DOHH2 (cell line): ENCODE results near the gene DOCK6.

Experiments
- H3F3A ChIP-seq: fragments of 200-600 bp; sonication (generic), shearing (Covaris generic); 2 replicates; pipeline ENCODE4 v1.6.0; 2016; ENCODE audit warnings: antibody characterized with exemption, mild to moderate bottlenecking; ENCODE audit not compliant: control insufficient read depth, insufficient read depth
- H3K27ac ChIP-seq: fragments of 200-600 bp; sonication (generic); 2 replicates; pipeline ENCODE4 v1.5.1; 2014; ENCODE audit warnings: low read depth, mild to moderate bottlenecking, low read length, moderate library complexity
- H3K27me3 ChIP-seq: fragments of 200-600 bp; sonication (generic); 2 replicates; pipeline ENCODE4 v1.6.1; 2014; ENCODE audit warnings: mild to moderate bottlenecking, low read length, mixed read lengths; ENCODE audit not compliant: control insufficient read depth
- H3K36me3 ChIP-seq: fragments of 200-600 bp; sonication (generic); 2 replicates; pipeline ENCODE4 v1.6.1; 2014; ENCODE audit warnings: mild to moderate bottlenecking, low read length, moderate library complexity, mixed read lengths; ENCODE audit not compliant: control insufficient read depth
- H3K4me1 ChIP-seq: fragments of 200-600 bp; sonication (generic); 2 replicates; pipeline ENCODE4 v1.6.1; 2014; ENCODE audit warnings: mild to moderate bottlenecking, low read length, mixed read lengths; ENCODE audit not compliant: control insufficient read depth
- H3K4me2 ChIP-seq: fragments of 200-600 bp; sonication (generic); 2 replicates; pipeline ENCODE4 v1.6.0; 2014; ENCODE audit warnings: mild to moderate bottlenecking, low read length, moderate library complexity
- H3K4me3 ChIP-seq: fragments of 200-600 bp; sonication (generic); 2 replicates; pipeline ENCODE4 v1.5.1; 2014; ENCODE audit warnings: mild to moderate bottlenecking, low read length, mixed read lengths
- H3K79me2 ChIP-seq: fragments of 200-600 bp; sonication (generic); 2 replicates; pipeline ENCODE4 v1.6.1; 2014; ENCODE audit warnings: mild to moderate bottlenecking, low read length, mixed read lengths; ENCODE audit not compliant: control insufficient read depth
- H3K9me2 ChIP-seq: fragments of 200-600 bp; sonication (generic); replicated peaks from 2 replicates; pipeline ENCODE4 v1.6.1; 2014; ENCODE audit warnings: mild to moderate bottlenecking, low read length, mixed read lengths; ENCODE audit not compliant: control insufficient read depth
- H3K9me3 ChIP-seq: fragments of 200-600 bp; sonication (generic); 2 replicates; pipeline ENCODE4 v1.6.1; 2014; ENCODE audit warnings: antibody characterized with exemption, low read length, mixed read lengths; ENCODE audit not compliant: control insufficient read depth, insufficient read depth
- H4K20me1 ChIP-seq: fragments of 200-600 bp; sonication (generic); 2 replicates; pipeline ENCODE4 v1.6.0; 2014; ENCODE audit warnings: low read depth, mild to moderate bottlenecking, antibody characterized with exemption, low read length, moderate library complexity; ENCODE audit not compliant: control insufficient read depth, insufficient read depth
- EZH2phosphoT487 ChIP-seq: fragments of 200-600 bp; sonication (generic); IDR thresholded peaks from 2 replicates; pipeline ENCODE4 v1.6.1; 2017; ENCODE audit warnings: borderline replicate concordance, mild to moderate bottlenecking, antibody characterized with exemption, low read length, moderate library complexity, mixed read lengths
- TF ChIP-seq, protein P1 (sequence below): fragments of 200-600 bp; sonication (generic); IDR thresholded peaks from one replicate; pipeline ENCODE4 v1.5.1; 2014; ENCODE audit warnings: antibody characterized with exemption, mild to moderate bottlenecking, low read depth, low read length; ENCODE audit not compliant: poor library complexity, severe bottlenecking

Gene DOCK6

DNA sequence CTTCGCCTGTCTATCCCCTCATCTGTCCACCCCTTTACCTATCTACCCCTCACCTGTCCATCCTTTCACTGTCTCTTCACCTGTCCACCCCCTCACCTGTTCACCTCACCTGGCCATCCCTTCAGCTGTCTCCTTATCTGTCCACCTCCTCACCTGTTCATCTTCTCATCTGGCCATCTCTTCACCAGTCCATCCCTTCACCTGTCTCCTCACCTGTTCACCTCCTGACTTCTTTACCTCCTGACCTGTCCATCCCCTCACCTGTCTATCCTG lies 51.7 kb downstream of the DOCK6 start:
- Histone ChIP-seq H3K27me3 (no peaks in the 10 kb centered on the region), H4K20me1 (no peaks in the 10 kb centered on the region), H3K79me2 (no peaks in the 10 kb centered on the region), H3K36me3 (peaks cover 7% of the 10 kb centered on the region; the same call in 1 of the 2 replicates), H3K4me1 (peaks cover 4% of the 10 kb centered on the region; the same call in 1 of the 2 replicates), H3K27ac (no peak overlapping the region), H3F3A (no peaks in the 10 kb centered on the region), H3K9me2 (no peaks in the 10 kb centered on the region), H3K9me3 (peaks cover 8% of the 10 kb centered on the region; the same call in 1 of the 2 replicates), H3K4me2 (no peak overlapping the region), H3K4me3 (no peak overlapping the region)
- no peak for TF ChIP-seq EZH2phosphoT487
- TF ChIP-seq, protein P1, sequence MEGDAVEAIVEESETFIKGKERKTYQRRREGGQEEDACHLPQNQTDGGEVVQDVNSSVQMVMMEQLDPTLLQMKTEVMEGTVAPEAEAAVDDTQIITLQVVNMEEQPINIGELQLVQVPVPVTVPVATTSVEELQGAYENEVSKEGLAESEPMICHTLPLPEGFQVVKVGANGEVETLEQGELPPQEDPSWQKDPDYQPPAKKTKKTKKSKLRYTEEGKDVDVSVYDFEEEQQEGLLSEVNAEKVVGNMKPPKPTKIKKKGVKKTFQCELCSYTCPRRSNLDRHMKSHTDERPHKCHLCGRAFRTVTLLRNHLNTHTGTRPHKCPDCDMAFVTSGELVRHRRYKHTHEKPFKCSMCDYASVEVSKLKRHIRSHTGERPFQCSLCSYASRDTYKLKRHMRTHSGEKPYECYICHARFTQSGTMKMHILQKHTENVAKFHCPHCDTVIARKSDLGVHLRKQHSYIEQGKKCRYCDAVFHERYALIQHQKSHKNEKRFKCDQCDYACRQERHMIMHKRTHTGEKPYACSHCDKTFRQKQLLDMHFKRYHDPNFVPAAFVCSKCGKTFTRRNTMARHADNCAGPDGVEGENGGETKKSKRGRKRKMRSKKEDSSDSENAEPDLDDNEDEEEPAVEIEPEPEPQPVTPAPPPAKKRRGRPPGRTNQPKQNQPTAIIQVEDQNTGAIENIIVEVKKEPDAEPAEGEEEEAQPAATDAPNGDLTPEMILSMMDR = no peak

DNA sequence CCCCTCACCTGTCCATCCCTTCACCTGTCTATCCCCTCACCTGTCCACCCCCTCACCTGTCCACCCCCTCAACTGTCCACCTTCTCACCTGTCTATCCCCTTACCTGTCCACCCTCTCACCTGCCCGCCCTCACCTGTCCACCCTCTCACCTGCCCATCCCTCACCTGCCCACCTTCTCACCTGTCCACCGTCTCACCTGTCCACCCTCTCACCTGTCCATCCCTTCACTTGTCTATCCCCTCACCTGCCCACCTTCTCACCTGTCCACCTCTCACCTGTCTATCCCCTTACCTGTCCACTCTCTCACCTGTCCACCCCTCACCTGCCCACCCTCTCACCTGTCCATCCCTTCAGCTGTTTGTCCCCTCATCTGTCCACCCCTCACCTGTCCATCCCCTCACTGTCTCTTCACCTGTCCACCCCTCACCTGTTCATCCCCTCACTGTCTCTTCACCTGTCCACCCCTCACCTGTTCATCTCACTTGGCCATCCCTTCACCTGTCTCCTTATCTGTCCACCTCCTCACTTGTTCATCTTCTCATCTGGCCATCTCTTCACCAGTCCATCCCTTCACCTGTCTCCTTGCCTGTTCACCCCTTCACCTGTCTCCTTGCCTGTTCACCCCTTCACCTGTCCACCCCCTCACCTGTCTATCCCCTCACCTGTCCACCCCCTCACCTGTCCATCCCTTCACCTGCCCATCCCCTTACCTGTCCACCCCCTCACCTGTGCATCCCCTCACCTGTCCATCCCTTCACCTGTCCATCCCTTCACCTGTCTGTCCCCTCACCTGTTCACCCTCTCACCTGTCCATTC lies 52.3 kb downstream of the DOCK6 start:
- Histone ChIP-seq H3F3A (no peaks in the 10 kb centered on the region), H3K27me3 (no peaks in the 10 kb centered on the region), H3K27ac (no peak overlapping the region), H3K9me3 (peaks cover 8% of the 10 kb centered on the region; the same call in 1 of the 2 replicates), H3K79me2 (no peaks in the 10 kb centered on the region), H3K4me2 (no peak overlapping the region), H3K4me1 (peaks cover 4% of the 10 kb centered on the region; the same call in 1 of the 2 replicates), H4K20me1 (no peaks in the 10 kb centered on the region), H3K9me2 (no peaks in the 10 kb centered on the region), H3K4me3 (no peak overlapping the region), H3K36me3 (peaks cover 7% of the 10 kb centered on the region; the same call in 1 of the 2 replicates)
- no peak for TF ChIP-seq EZH2phosphoT487
- TF ChIP-seq, protein P1 = no peak

DNA sequence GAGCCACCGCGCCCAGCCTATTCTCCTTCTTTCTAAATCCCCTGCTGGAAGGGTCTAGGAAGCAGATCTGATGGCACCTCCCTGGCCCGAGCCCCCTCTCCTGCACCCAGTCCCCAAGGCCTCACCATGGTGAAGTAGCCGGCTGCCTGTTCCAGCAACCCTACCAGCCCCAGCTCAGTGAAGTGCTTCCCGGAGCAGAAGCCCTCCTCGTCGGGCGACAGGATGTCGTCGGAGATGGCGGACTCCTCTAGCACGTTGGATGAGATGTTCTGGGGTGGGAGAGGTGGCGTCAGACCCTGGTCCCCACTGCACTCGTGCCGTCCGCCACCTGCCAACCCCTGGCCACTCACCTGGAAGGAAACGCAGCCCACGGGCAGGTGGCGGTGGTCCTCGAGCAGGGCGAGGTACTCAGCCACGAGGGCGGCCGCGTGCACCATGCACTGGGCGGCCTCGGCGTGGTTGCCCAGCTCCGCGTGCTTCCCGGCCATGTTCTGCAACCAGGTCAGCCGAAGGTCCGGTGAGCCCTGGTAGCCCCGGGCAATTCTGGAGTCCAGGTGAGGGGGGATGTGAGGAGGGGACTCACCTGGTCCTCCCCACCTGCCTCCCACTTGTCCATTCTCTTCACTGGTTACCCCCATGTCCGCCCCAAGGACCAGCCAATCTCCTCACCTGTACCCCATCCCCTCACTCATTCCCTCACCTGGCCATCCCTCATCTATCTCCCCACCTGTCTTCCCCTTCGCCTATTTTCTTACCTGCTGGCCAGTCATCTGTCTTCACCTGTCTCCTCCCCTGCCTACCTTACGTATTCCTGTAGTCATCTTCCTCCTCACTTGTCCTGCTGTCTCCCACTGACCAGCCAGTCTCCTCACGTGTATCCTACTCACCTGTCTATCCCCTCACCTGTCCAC lies 53.5 kb downstream of the DOCK6 start:
- Histone ChIP-seq H3K79me2 (no peaks in the 10 kb centered on the region), H3K27me3 (no peaks in the 10 kb centered on the region), H3F3A (no peaks in the 10 kb centered on the region), H3K4me1 (peaks cover 6% of the 10 kb centered on the region), H3K4me2 (no peak overlapping the region), H3K36me3 (peaks cover 7% of the 10 kb centered on the region; the same call in 1 of the 2 replicates), H3K4me3 (no peak overlapping the region), H4K20me1 (no peaks in the 10 kb centered on the region), H3K27ac (no peak overlapping the region), H3K9me3 (peaks cover 8% of the 10 kb centered on the region; the same call in 1 of the 2 replicates), H3K9me2 (no peaks in the 10 kb centered on the region)
- TF ChIP-seq, protein P1 = no peak
- no peak for TF ChIP-seq EZH2phosphoT487
